Fibroblast of lung (primary cell): Measurements from ENCODE around the gene HIP1R. TPM values are rescaled to one million over a fixed set of nuclear protein-coding genes. Genes with fewer than 3 reads are reported as not detected.

ENCODE experiments used
- DNase-seq, 2 donors: peaks; one replicate each; pipeline versions ENCODE4 v3.0.0 to v3.0.0-alpha.2; 2010; ENCODE audit warnings: low read depth in 2 of 2
- H2AFZ ChIP-seq: 2 replicates; pipeline ENCODE4 v1.5.1; 2012; ENCODE audit warnings: low read length, control low read depth, inconsistent platforms
- H3K27ac ChIP-seq: 2 replicates; pipeline ENCODE4 v1.5.1; 2011; ENCODE audit warnings: low read length, control low read depth; ENCODE audit not compliant: insufficient read depth
- H3K27me3 ChIP-seq: 2 replicates; pipeline ENCODE4 v1.5.1; 2011; ENCODE audit warnings: mild to moderate bottlenecking, low read length; ENCODE audit not compliant: control insufficient read depth, insufficient read depth
- H3K36me3 ChIP-seq: 2 replicates; pipeline ENCODE4 v1.5.1; 2011; ENCODE audit warnings: low read length; ENCODE audit not compliant: control insufficient read depth, insufficient read depth
- H3K4me1 ChIP-seq: 2 replicates; pipeline ENCODE4 v1.5.1; 2011; ENCODE audit warnings: low read length; ENCODE audit not compliant: control insufficient read depth, insufficient read depth; ENCODE audit errors: extremely low read depth
- H3K4me2 ChIP-seq: 2 replicates; pipeline ENCODE4 v1.5.1; 2011; ENCODE audit warnings: low read length, control low read depth; ENCODE audit not compliant: insufficient read depth; ENCODE audit errors: extremely low read depth
- H3K4me3 ChIP-seq, 4 experiments: fragments of 200-600 bp in 1 of 4; sonication (generic) in 1 of 4; replicated peaks in 1 of 4; 2 replicates each; pipeline ENCODE4 v1.5.1; 2011 to 2016; ENCODE audit warnings: low read length in 4 of 4, low read depth in 3 of 4, mild to moderate bottlenecking in 3 of 4, control low read depth in 2 of 4, inconsistent platforms in 1 of 4, mixed read lengths in 1 of 4; ENCODE audit not compliant: insufficient read depth in 1 of 4; ENCODE audit errors: control extremely low read depth in 1 of 4
- H3K79me2 ChIP-seq: 2 replicates; pipeline ENCODE4 v1.5.1; 2012; ENCODE audit warnings: mild to moderate bottlenecking, low read length, inconsistent platforms; ENCODE audit not compliant: control insufficient read depth, insufficient read depth
- H3K9ac ChIP-seq: 2 replicates; pipeline ENCODE4 v1.5.1; 2011; ENCODE audit warnings: mild to moderate bottlenecking, low read length, control low read depth; ENCODE audit not compliant: insufficient read depth
- H3K9me3 ChIP-seq: 2 replicates; pipeline ENCODE4 v1.5.1; 2012; ENCODE audit warnings: low read depth, low read length; ENCODE audit not compliant: control insufficient read depth, insufficient read depth
- H4K20me1 ChIP-seq: 2 replicates; pipeline ENCODE4 v1.5.1; 2011; ENCODE audit warnings: low read length; ENCODE audit not compliant: control insufficient read depth, insufficient read depth; ENCODE audit errors: extremely low read depth
- CTCF ChIP-seq, 2 donors: IDR thresholded peaks in 1 of 2; conservative IDR thresholded peaks in 1 of 2; 1 replicate in 1 of 2; 2 replicates in 1 of 2; pipeline ENCODE4 v1.5.1; 2011 to 2012; ENCODE audit warnings: low read length in 2 of 2, control low read depth in 1 of 2, inconsistent platforms in 1 of 2, low read depth in 1 of 2, mild to moderate bottlenecking in 1 of 2
- EZH2 ChIP-seq: IDR thresholded peaks from 2 replicates; pipeline ENCODE4 v1.5.1; 2012; ENCODE audit warnings: low read length, control low read depth, mild to moderate bottlenecking; ENCODE audit errors: missing control alignments
- polyA plus RNA-seq, 2 donors: library from polyadenylated mRNA; depleted of rRNA in 1 of 2; stranded (reverse) in 1 of 2; unstranded in 1 of 2; fragments of >200 nt; gene quantifications; 2 replicates each; pipeline ENCODE4 v1.2.1, GENCODE V29; 2011 to 2012; ENCODE audit warnings: missing spikeins in 1 of 2
- total RNA-seq: library from RNA; depleted of rRNA; stranded (reverse); fragments of >200 nt; gene quantifications from 2 replicates; pipeline ENCODE4 v1.2.1, GENCODE V29; 2014

HIP1R gene
- total and polyA plus RNA-seq, 2 donors (not counting 1 experiment from before 2014, with no cell fraction given) = 3.4 to 21.3 TPM

GRCh38 chr12:122894193-122895121 is 59.2 kb downstream of the HIP1R start:
- no peak for DNase-seq
- no peaks in the 10 kb centered on the region for H3K27me3 ChIP-seq
- H3K4me3 ChIP-seq = peak overlapping the region; percentile 67 to 94 (median 88)
- H3K79me2 ChIP-seq = peaks cover 56% of the 10 kb centered on the region
- no peak for TF ChIP-seq EZH2
- TF ChIP-seq CTCF (conservative IDR thresholded peaks at IDR 0.05 in 1 of 2, IDR thresholded peaks at IDR 0.05 in 1 of 2; ENCODE audit: low read depth in 1 of 2, low read length in 2 of 2) = no peak
- peak overlapping the region; percentile 95 for H3K4me2 ChIP-seq
- H3K9ac ChIP-seq = peak overlapping the region; percentile 94
- peak overlapping the region; percentile 93 for H3K27ac ChIP-seq
- H2AFZ ChIP-seq = no peak overlapping the region
- H3K9me3 ChIP-seq = no peaks in the 10 kb centered on the region
- H4K20me1 ChIP-seq = no peaks in the 10 kb centered on the region
- H3K36me3 ChIP-seq = no peaks in the 10 kb centered on the region
- H3K4me1 ChIP-seq = peaks cover 9% of the 10 kb centered on the region

- Histone ChIP-seq H3K9ac (peak overlapping the region; percentile 94), H3K36me3 (no peaks in the 10 kb centered on the region), H3K4me3 (peak overlapping the region; percentile 67 to 94 (median 88)), H3K79me2 (peaks cover 47% of the 10 kb centered on the region), H3K9me3 (no peaks in the 10 kb centered on the region), H3K4me2 (peak overlapping the region; percentile 95), H2AFZ (no peak overlapping the region), H3K27me3 (no peaks in the 10 kb centered on the region), H3K4me1 (peaks cover 9% of the 10 kb centered on the region), H4K20me1 (no peaks in the 10 kb centered on the region), H3K27ac (peak overlapping the region; percentile 93)
- DNase-seq = no peak
- no peak for TF ChIP-seq EZH2
- TF ChIP-seq CTCF (conservative IDR thresholded peaks at IDR 0.05 in 1 of 2, IDR thresholded peaks at IDR 0.05 in 1 of 2; ENCODE audit: low read depth in 1 of 2, low read length in 2 of 2) = no peak
Observed at GRCh38 chr12:122895320-122895703, 60.1 kb downstream of the HIP1R start.

- Histone ChIP-seq H3K4me1 (peaks cover 9% of the 10 kb centered on the region), H3K36me3 (no peaks in the 10 kb centered on the region), H2AFZ (peak within 1 kb of the TSS; percentile 65), H3K4me2 (peak within 1 kb of the TSS; percentile 95), H3K9ac (peak within 1 kb of the TSS; percentile 94), H3K79me2 (peaks cover 41% of the 10 kb centered on the region), H3K27me3 (no peaks in the 10 kb centered on the region), H3K9me3 (no peaks in the 10 kb centered on the region), H3K27ac (peak within 1 kb of the TSS; percentile 93), H3K4me3 (peak within 1 kb of the TSS; percentile 67 to 94 (median 88)), H4K20me1 (no peaks in the 10 kb centered on the region)
- peak; percentile 84 to 90 for DNase-seq
- TF ChIP-seq CTCF (conservative IDR thresholded peaks at IDR 0.05 in 1 of 2, IDR thresholded peaks at IDR 0.05 in 1 of 2; ENCODE audit: low read depth in 1 of 2, low read length in 2 of 2) (no peak), EZH2 (no peak)
Observed at GRCh38 chr12:122895704-122896636, 60.7 kb downstream of the HIP1R start, which contains the start of gene VPS37B. Gene VPS37B (minus strand): TSS chr12:122896124. CDS start chr12:122896062, 62 bp downstream.
